Measurements from ENCODE around the gene CCPG1.

DNA sequence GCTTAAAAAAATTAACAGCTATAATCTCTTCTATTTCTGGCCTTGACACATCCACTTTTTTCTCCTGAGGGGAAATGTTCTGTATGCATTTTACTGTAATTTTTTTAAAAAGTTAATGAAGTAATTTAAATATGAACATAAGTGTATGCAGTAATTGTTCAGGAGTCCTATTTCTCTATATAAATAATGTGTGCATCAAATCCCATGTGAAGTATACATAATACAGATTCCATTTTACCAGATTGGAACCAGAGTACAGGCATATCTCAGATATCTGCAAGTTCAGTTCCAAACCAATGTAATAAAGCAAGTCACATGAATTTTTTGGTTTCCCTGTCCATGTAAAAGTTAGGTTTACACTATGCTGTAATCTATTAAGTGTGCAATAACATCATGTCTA is 26.6 kb downstream of the CCPG1 start:
- TF ChIP-seq, protein P1, sequence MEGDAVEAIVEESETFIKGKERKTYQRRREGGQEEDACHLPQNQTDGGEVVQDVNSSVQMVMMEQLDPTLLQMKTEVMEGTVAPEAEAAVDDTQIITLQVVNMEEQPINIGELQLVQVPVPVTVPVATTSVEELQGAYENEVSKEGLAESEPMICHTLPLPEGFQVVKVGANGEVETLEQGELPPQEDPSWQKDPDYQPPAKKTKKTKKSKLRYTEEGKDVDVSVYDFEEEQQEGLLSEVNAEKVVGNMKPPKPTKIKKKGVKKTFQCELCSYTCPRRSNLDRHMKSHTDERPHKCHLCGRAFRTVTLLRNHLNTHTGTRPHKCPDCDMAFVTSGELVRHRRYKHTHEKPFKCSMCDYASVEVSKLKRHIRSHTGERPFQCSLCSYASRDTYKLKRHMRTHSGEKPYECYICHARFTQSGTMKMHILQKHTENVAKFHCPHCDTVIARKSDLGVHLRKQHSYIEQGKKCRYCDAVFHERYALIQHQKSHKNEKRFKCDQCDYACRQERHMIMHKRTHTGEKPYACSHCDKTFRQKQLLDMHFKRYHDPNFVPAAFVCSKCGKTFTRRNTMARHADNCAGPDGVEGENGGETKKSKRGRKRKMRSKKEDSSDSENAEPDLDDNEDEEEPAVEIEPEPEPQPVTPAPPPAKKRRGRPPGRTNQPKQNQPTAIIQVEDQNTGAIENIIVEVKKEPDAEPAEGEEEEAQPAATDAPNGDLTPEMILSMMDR (optimal IDR thresholded peaks at IDR 0.05 in 1 of 3, IDR thresholded peaks at IDR 0.05 in 1 of 3, conservative IDR thresholded peaks at IDR 0.05 in 1 of 3; ENCODE audit: extremely low read depth in 1 of 3, insufficient read depth in 2 of 3, low read length in 3 of 3), result no peak
- no peak for TF ChIP-seq EZH2 (IDR thresholded peaks at IDR 0.05; ENCODE audit: low read length)
